CD14-positive monocyte (primary cell): ENCODE data around the gene ANKRD23. TPM values are rescaled to one million over a fixed set of nuclear protein-coding genes. Genes with fewer than 3 reads are reported as not detected.

Source experiments
- DNase-seq, 3 donors: peaks; one replicate each; pipeline ENCODE4 v3.0.0-alpha.2; 2011 to 2022
- H2AFZ ChIP-seq: 2 replicates; pipeline ENCODE4 v1.6.0; 2012; ENCODE audit warnings: mild to moderate bottlenecking, low read depth, low read length, inconsistent platforms; ENCODE audit not compliant: insufficient read depth, poor library complexity, severe bottlenecking
- H3K27ac ChIP-seq, 2 donors: 1 replicate in 1 of 2; 2 replicates in 1 of 2; pipeline ENCODE4 v1.5.1; 2012 to 2013; ENCODE audit warnings: low read length in 2 of 2, control low read depth in 1 of 2, inconsistent platforms in 1 of 2, low read depth in 1 of 2, mild to moderate bottlenecking in 1 of 2
- H3K27me3 ChIP-seq, 2 donors: one replicate each; pipeline versions ENCODE4 v1.6.0 to v1.6.1; 2011 to 2013; ENCODE audit warnings: low read length in 2 of 2; ENCODE audit not compliant: control insufficient read depth in 2 of 2, insufficient read depth in 2 of 2
- H3K36me3 ChIP-seq, 2 donors: replicated peaks in 1 of 2; 1 replicate in 1 of 2; 2 replicates in 1 of 2; pipeline versions ENCODE4 v1.5.1 to v1.6.1; 2012 to 2013; ENCODE audit warnings: low read length in 2 of 2, control low read depth in 1 of 2, inconsistent platforms in 1 of 2, mild to moderate bottlenecking in 1 of 2; ENCODE audit not compliant: insufficient read depth in 2 of 2, control insufficient read depth in 1 of 2
- H3K4me1 ChIP-seq, 2 donors: 1 replicate in 1 of 2; 2 replicates in 1 of 2; pipeline versions ENCODE4 v1.5.1 to v1.6.1; 2012 to 2013; ENCODE audit warnings: low read length in 2 of 2, control low read depth in 1 of 2, inconsistent platforms in 1 of 2, mild to moderate bottlenecking in 1 of 2, moderate library complexity in 1 of 2; ENCODE audit not compliant: insufficient read depth in 2 of 2, control insufficient read depth in 1 of 2
- H3K4me2 ChIP-seq: replicated peaks from 2 replicates; pipeline ENCODE3; 2012; ENCODE audit warnings: low read length, moderate library complexity, mild to moderate bottlenecking; ENCODE audit not compliant: poor library complexity, severe bottlenecking; ENCODE audit errors: extremely low read depth
- H3K4me3 ChIP-seq, 3 experiments: fragments of 200-600 bp in 1 of 3; sonication (generic) in 1 of 3; replicated peaks in 1 of 3; 1 replicate in 2 of 3; 2 replicates in 1 of 3; pipeline ENCODE4 v1.5.1; 2011 to 2013; ENCODE audit warnings: low read length in 3 of 3, mild to moderate bottlenecking in 3 of 3, control low read depth in 2 of 3, low read depth in 2 of 3, inconsistent platforms in 1 of 3, moderate library complexity in 1 of 3
- H3K79me2 ChIP-seq: 2 replicates; pipeline ENCODE4 v1.6.0; 2012; ENCODE audit warnings: mild to moderate bottlenecking, control low read depth, inconsistent platforms, low read length, moderate library complexity; ENCODE audit not compliant: insufficient read depth
- H3K9ac ChIP-seq: 2 replicates; pipeline ENCODE4 v1.6.0; 2017; ENCODE audit warnings: low read length, mild to moderate bottlenecking; ENCODE audit not compliant: insufficient read depth, poor library complexity, severe bottlenecking
- H3K9me3 ChIP-seq, 2 donors: replicated peaks in 1 of 2; 1 replicate in 1 of 2; 2 replicates in 1 of 2; pipeline versions ENCODE4 v1.5.1 to v1.6.1; 2012 to 2013; ENCODE audit warnings: low read length in 2 of 2, control low read depth in 1 of 2; ENCODE audit not compliant: control insufficient read depth in 1 of 2, insufficient read depth in 1 of 2
- H4K20me1 ChIP-seq: 2 replicates; pipeline ENCODE4 v1.6.0; 2012; ENCODE audit warnings: mild to moderate bottlenecking, low read length, control low read depth, moderate library complexity; ENCODE audit not compliant: insufficient read depth
- H3K27ac Mint-ChIP-seq, 7 donors: one replicate each; pipeline ENCODE4 v1.8.0; 2020; ENCODE audit warnings: mild to moderate bottlenecking in 7 of 7, mixed read lengths in 7 of 7, moderate library complexity in 6 of 7, inconsistent platforms in 2 of 7
- H3K27me3 Mint-ChIP-seq, 3 donors: one replicate each; pipeline ENCODE4 v1.8.0; 2021 to 2022; ENCODE audit warnings: low read depth in 3 of 3, mild to moderate bottlenecking in 3 of 3, mixed read lengths in 3 of 3, moderate library complexity in 3 of 3, inconsistent platforms in 1 of 3
- H3K36me3 Mint-ChIP-seq, 2 donors: one replicate each; pipeline ENCODE4 v1.8.0; 2020; ENCODE audit warnings: mixed read lengths in 2 of 2, inconsistent platforms in 1 of 2, mild to moderate bottlenecking in 1 of 2
- H3K4me1 Mint-ChIP-seq: one replicate; pipeline ENCODE4 v1.8.0; 2020; ENCODE audit warnings: mild to moderate bottlenecking, mixed read lengths
- H3K4me3 Mint-ChIP-seq, 2 donors: one replicate each; pipeline ENCODE4 v1.8.0; 2020; ENCODE audit warnings: mild to moderate bottlenecking in 2 of 2, mixed read lengths in 2 of 2, moderate library complexity in 1 of 2
- H3K9me3 Mint-ChIP-seq, 7 donors: one replicate each; pipeline ENCODE4 v1.8.0; 2020 to 2022; ENCODE audit warnings: mixed read lengths in 7 of 7, mild to moderate bottlenecking in 6 of 7, moderate library complexity in 6 of 7, inconsistent platforms in 2 of 7
- CTCF ChIP-seq: fragments of 200-600 bp; IDR thresholded peaks from one replicate; pipeline ENCODE4 v1.8.0; 2022; ENCODE audit warnings: antibody characterized with exemption, mild to moderate bottlenecking
- WGBS: methylation state at CpG from one replicate; pipeline ENCODE4 v1.1.5; 2013; ENCODE audit warnings: missing lambda C conversion rate; ENCODE audit not compliant: insufficient coverage; 5-methylcytosine and 5-hydroxymethylcytosine counted together
- intact Hi-C, 2 donors: fragments of 100-400 bp; cut with micrococcal nuclease; formaldehyde crosslinking; loops; one replicate each; pipeline versions ENCODE4 v1.15.0 to v1.15.1; 2023
- polyA plus RNA-seq, 3 donors: library from polyadenylated mRNA; depleted of rRNA in 1 of 3; unstranded in 2 of 3; stranded (reverse) in 1 of 3; fragments of 300-500 nt in 2 of 3; fragments of >200 nt in 1 of 3; fragmentation: Illumina TruSeq in 2 of 3; gene quantifications; 1 replicate in 2 of 3; 2 replicates in 1 of 3; pipeline ENCODE4 v1.2.3, GENCODE V29; 2012 to 2021

The ANKRD23 gene
- polyA plus RNA-seq, 3 donors, result 1.4 TPM; not detected in 2

DNA sequence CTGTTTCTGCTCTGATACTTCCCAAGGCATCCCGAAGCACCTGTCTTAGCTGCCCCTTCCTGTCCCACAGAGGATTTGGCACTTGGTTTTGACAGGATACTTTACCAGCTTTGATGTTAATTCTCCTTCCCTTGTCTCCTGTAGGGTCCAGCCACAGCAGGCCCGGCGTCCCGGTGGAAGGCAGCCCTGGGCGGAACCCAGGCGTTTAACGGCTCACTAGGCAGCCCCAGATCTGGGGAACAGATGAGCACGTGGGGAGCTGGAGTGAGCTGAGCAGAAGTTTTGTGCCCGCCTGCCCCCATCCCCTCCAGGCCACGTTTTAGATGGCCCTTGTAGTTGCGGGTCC, 11.4 kb downstream of the ANKRD23 start:
- no peak overlapping the region for H3K4me2 ChIP-seq
- H3K79me2 ChIP-seq, result no peaks in the 10 kb centered on the region
- intact Hi-C loops, result no loop called here
- Mint-ChIP-seq H3K4me1 (no peaks in the 10 kb centered on the region), H3K36me3 (peaks cover 74 to 86% of the 10 kb centered on the region in 2 donors), H3K4me3 (no peak overlapping the region), H3K27me3 (peaks cover 0 to 2% (median 1%) of the 10 kb centered on the region in 3 donors), H3K27ac (peak overlapping the region in 3 of 7 donors; percentile 26 to 57 (median 49)), H3K9me3 (no peaks in the 10 kb centered on the region)
- DNase-seq, result no peak
- no peak overlapping the region for H2AFZ ChIP-seq
- H3K4me1 ChIP-seq, result no peaks in the 10 kb centered on the region
- no peaks in the 10 kb centered on the region for H3K9me3 ChIP-seq
- no peak overlapping the region for H3K9ac ChIP-seq
- H3K4me3 ChIP-seq, result no peak overlapping the region
- no peaks in the 10 kb centered on the region for H3K27me3 ChIP-seq
- peaks cover 69 to 74% of the 10 kb centered on the region in 2 donors for H3K36me3 ChIP-seq
- H3K27ac ChIP-seq, result no peak overlapping the region
- no peak for TF ChIP-seq CTCF
- WGBS, result 94% methylated on average over 11 of the region's 11 CpGs
- no peaks in the 10 kb centered on the region for H4K20me1 ChIP-seq

DNA sequence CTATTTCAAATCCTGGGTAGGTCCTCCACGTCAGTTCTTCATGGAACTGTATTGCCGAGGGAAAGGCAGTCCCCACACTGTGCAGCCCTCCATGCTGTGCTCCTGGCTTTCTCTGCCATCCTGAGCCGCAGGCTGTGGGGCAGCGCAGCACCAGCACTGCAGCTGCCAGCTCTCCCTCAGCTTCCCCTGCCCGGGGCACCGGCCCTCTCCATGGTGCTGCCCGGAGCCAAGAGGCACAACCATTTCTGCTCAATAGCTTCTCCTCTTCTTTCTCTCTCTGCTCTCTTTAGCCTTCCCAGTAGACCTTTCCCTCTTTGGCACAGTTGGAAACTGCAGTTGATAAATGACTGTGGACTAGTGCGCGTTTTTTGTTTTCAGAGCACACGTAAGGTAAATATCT, 12.1 kb downstream of the ANKRD23 start:
- peaks cover 74 to 79% of the 10 kb centered on the region in 2 donors for H3K36me3 ChIP-seq
- no peaks in the 10 kb centered on the region for H3K27me3 ChIP-seq
- intact Hi-C loops, result no loop called here
- TF ChIP-seq CTCF, result no peak
- 96% methylated on average over 7 of the region's 10 CpGs for WGBS
- Mint-ChIP-seq H3K4me1 (no peaks in the 10 kb centered on the region), H3K27me3 (peaks cover 0 to 2% (median 1%) of the 10 kb centered on the region in 3 donors), H3K9me3 (no peaks in the 10 kb centered on the region), H3K27ac (no peak overlapping the region), H3K4me3 (no peak overlapping the region), H3K36me3 (peaks cover 72 to 93% of the 10 kb centered on the region in 2 donors)
- H2AFZ ChIP-seq, result no peak overlapping the region
- H3K27ac ChIP-seq, result no peak overlapping the region
- no peaks in the 10 kb centered on the region for H3K4me1 ChIP-seq
- H3K9ac ChIP-seq, result no peak overlapping the region
- H3K4me2 ChIP-seq, result no peak overlapping the region
- no peaks in the 10 kb centered on the region for H3K9me3 ChIP-seq
- H3K4me3 ChIP-seq, result no peak overlapping the region
- no peaks in the 10 kb centered on the region for H3K79me2 ChIP-seq
- no peak for DNase-seq
- no peaks in the 10 kb centered on the region for H4K20me1 ChIP-seq
